RWPE2 (cell line): ENCODE data around the gene PRR3.

ENCODE experiments used
- ATAC-seq: fragments of 200-7000 bp; cut with Tn5 transposase; 3 replicates; pipeline ENCODE4 v1.9.1; 2021; ENCODE audit warnings: low read depth
- DNase-seq: peaks from one replicate; pipeline ENCODE4 v3.0.0-alpha.2; 2020; ENCODE audit warnings: low spot score
- H3K27ac ChIP-seq: fragments of 450-650 bp; 2 replicates; pipeline ENCODE4 v1.5.1; 2017; ENCODE audit warnings: mild to moderate bottlenecking; ENCODE audit not compliant: poor library complexity, severe bottlenecking
- H3K27me3 ChIP-seq: fragments of 250-450 bp; sonication (Bioruptor Pico); 2 replicates; pipeline ENCODE4 v1.5.1; 2021; ENCODE audit warnings: mild to moderate bottlenecking, moderate library complexity; ENCODE audit not compliant: insufficient read depth, poor library complexity, severe bottlenecking
- H3K36me3 ChIP-seq: fragments of 250-450 bp; sonication (Bioruptor Pico); 2 replicates; pipeline ENCODE4 v1.5.1; 2020; ENCODE audit warnings: low read depth, mild to moderate bottlenecking, moderate library complexity
- H3K4me1 ChIP-seq: fragments of 250-450 bp; sonication (Bioruptor Pico); 2 replicates; pipeline ENCODE4 v1.5.1; 2021; ENCODE audit warnings: mild to moderate bottlenecking, moderate library complexity; ENCODE audit not compliant: insufficient read depth, poor library complexity, severe bottlenecking
- H3K4me3 ChIP-seq: fragments of 250-450 bp; sonication (Bioruptor Pico); 2 replicates; pipeline ENCODE4 v1.5.1; 2021; ENCODE audit warnings: mild to moderate bottlenecking, moderate library complexity; ENCODE audit not compliant: severe bottlenecking
- H3K9me3 ChIP-seq: fragments of 250-450 bp; sonication (Bioruptor Pico); 2 replicates; pipeline ENCODE4 v1.5.1; 2021; ENCODE audit warnings: mild to moderate bottlenecking, moderate library complexity; ENCODE audit not compliant: severe bottlenecking
- TF ChIP-seq, protein P1 (sequence below): fragments of 450-650 bp; IDR thresholded peaks from one replicate; pipeline ENCODE4 v1.5.1; 2017; ENCODE audit warnings: mild to moderate bottlenecking, moderate library complexity; ENCODE audit not compliant: poor library complexity, severe bottlenecking

PRR3 gene

GRCh38 chr6:30598912-30599624 is 42.0 kb downstream of the PRR3 start:
- TF ChIP-seq, protein P1, sequence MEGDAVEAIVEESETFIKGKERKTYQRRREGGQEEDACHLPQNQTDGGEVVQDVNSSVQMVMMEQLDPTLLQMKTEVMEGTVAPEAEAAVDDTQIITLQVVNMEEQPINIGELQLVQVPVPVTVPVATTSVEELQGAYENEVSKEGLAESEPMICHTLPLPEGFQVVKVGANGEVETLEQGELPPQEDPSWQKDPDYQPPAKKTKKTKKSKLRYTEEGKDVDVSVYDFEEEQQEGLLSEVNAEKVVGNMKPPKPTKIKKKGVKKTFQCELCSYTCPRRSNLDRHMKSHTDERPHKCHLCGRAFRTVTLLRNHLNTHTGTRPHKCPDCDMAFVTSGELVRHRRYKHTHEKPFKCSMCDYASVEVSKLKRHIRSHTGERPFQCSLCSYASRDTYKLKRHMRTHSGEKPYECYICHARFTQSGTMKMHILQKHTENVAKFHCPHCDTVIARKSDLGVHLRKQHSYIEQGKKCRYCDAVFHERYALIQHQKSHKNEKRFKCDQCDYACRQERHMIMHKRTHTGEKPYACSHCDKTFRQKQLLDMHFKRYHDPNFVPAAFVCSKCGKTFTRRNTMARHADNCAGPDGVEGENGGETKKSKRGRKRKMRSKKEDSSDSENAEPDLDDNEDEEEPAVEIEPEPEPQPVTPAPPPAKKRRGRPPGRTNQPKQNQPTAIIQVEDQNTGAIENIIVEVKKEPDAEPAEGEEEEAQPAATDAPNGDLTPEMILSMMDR = no peak
- Histone ChIP-seq H3K36me3 (peaks cover 51% of the 10 kb centered on the region), H3K9me3 (no peaks in the 10 kb centered on the region), H3K27me3 (no peaks in the 10 kb centered on the region), H3K4me1 (peaks cover 3% of the 10 kb centered on the region), H3K27ac (no peak overlapping the region), H3K4me3 (no peak overlapping the region)
- ATAC-seq (no peak), DNase-seq (no peak)

- Histone ChIP-seq H3K27ac (no peak overlapping the region), H3K9me3 (no peaks in the 10 kb centered on the region), H3K36me3 (peaks cover 53% of the 10 kb centered on the region), H3K27me3 (no peaks in the 10 kb centered on the region), H3K4me1 (peaks cover 3% of the 10 kb centered on the region), H3K4me3 (no peak overlapping the region)
- TF ChIP-seq, protein P1 = no peak
- DNase-seq (no peak), ATAC-seq (no peak)
Measured at GRCh38 chr6:30599625-30600324, 42.7 kb downstream of the PRR3 start.

DNA sequence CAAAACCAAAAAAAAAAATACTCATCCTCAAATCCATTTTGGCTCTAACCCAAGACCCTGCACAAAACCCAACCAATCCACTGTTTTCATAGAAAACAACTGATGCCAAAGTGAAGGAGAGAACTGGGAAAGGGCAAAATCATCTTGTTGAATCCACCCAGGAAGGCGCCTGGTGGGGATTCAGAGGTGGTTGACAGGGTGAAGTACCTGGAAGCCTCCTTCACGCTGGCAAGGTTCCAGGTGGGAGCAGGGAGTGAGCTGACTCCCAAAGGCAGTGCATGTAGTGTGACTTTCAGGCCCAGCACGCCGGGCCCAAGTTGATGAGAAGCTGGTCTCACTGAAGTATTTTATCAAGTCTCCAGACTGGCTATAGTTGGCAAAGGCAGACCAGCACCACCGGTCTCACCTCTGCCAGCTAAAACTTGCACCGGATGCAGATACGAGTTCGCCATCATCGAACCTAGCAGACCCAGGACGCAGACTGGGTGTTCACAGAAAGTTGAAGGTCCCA is 43.4 kb downstream of the PRR3 start:
- no peak for ATAC-seq
- no peak for DNase-seq
- Histone ChIP-seq H3K36me3 (peaks cover 60% of the 10 kb centered on the region), H3K4me1 (peaks cover 3% of the 10 kb centered on the region), H3K9me3 (no peaks in the 10 kb centered on the region), H3K27me3 (no peaks in the 10 kb centered on the region), H3K4me3 (no peak overlapping the region), H3K27ac (no peak overlapping the region)
- TF ChIP-seq, protein P1 = no peak

- H3K36me3 ChIP-seq = peaks cover 69% of the 10 kb centered on the region
- no peaks in the 10 kb centered on the region for H3K4me1 ChIP-seq
- H3K27ac ChIP-seq = no peak overlapping the region
- TF ChIP-seq, protein P1 = no peak
- no peaks in the 10 kb centered on the region for H3K9me3 ChIP-seq
- ATAC-seq (no peak), DNase-seq (no peak)
- no peaks in the 10 kb centered on the region for H3K27me3 ChIP-seq
- no peak overlapping the region for H3K4me3 ChIP-seq
Measured at GRCh38 chr6:30601436-30601814, 44.3 kb downstream of the PRR3 start.
